HepG2 (cell line): ENCODE measurements around the gene SNAP25.

Source experiments
- ATF2 ChIP-seq: sonication (generic); formaldehyde crosslinking; IDR thresholded peaks from 2 replicates; pipeline ENCODE4 v1.4.0; 2020; ENCODE audit warnings: missing genetic modification reagents
- CC2D1A ChIP-seq: sonication (generic); formaldehyde crosslinking; IDR thresholded peaks from 2 replicates; pipeline ENCODE4 v1.8.1; 2023; ENCODE audit warnings: mild to moderate bottlenecking, missing genetic modification reagents
- CTCF ChIP-seq: sonication (generic); formaldehyde crosslinking; IDR thresholded peaks from 2 replicates; pipeline ENCODE4 v1.5.0; 2020; ENCODE audit warnings: mild to moderate bottlenecking, missing genetic modification reagents, moderate library complexity
- KDM1A ChIP-seq: IDR thresholded peaks from 2 replicates; pipeline ENCODE4 v1.6.1; 2016; ENCODE audit warnings: missing compliant biosample characterization
- SMAD1 ChIP-seq: sonication (generic); formaldehyde crosslinking; IDR thresholded peaks from 2 replicates; pipeline ENCODE4 v1.4.0; 2020; ENCODE audit warnings: missing genetic modification reagents, low read depth, mild to moderate bottlenecking, borderline replicate concordance
- ZBTB43 ChIP-seq: sonication (generic); formaldehyde crosslinking; conservative IDR thresholded peaks from 2 replicates; pipeline ENCODE4 v1.4.0; 2020; ENCODE audit warnings: missing genetic modification reagents

- no peak for TF ChIP-seq CC2D1A (CRISPR knock-in tag)
- TF ChIP-seq SMAD1 (CRISPR knock-in tag) = no peak
- no peak for TF ChIP-seq ZBTB43 (CRISPR knock-in tag)
- TF ChIP-seq ATF2 (CRISPR knock-in tag) = no peak
- no peak for TF ChIP-seq CTCF
- TF ChIP-seq KDM1A (CRISPR knock-in tag) = no peak
Observed at GRCh38 chr20:10349118-10349517, 130.5 kb downstream of the SNAP25 start.
